Activated CD4-positive, alpha-beta T cell treated with anti-CD3 and anti-CD28 coated beads, Interleukin-2, amount 50 U/mL, for 4 hours (primary cell): Measurements from ENCODE around the gene POU6F2.

Source experiments
- DNase-seq, 2 experiments: peaks; one replicate each; pipeline ENCODE4 v3.0.0-alpha.2; 2020

The POU6F2 gene

DNA sequence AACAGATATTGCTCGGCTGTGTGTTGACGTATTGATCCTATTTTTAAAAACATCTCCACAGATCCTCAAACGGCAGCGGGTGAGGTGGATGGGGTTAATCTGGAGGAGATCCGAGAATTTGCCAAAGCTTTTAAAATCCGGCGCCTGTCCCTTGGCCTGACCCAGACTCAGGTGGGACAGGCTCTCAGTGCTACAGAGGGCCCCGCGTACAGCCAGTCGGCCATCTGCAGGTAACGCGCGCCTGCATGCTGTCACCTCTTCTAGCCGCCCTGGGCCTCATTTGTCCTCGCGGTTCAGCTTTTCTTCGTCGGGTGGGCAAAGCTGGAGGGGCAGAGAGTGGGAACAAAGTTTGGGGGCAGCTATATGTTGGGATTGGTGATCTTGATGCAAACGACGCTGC lies 482.8 kb downstream of the POU6F2 start:
- DNase-seq, result no peak

GRCh38 chr7:39461263-39461820 lies 483.6 kb downstream of the POU6F2 start:
- no peak for DNase-seq

- no peak for DNase-seq
Measured at GRCh38 chr7:39463252-39463651, 485.5 kb downstream of the POU6F2 start.

GRCh38 chr7:39464350-39465054 lies 486.8 kb downstream of the POU6F2 start:
- no peak for DNase-seq

GRCh38 chr7:39465055-39465929 lies 487.6 kb downstream of the POU6F2 start:
- peak; percentile 6 for DNase-seq

- no peak for DNase-seq
Measured at GRCh38 chr7:39468261-39468660, 490.6 kb downstream of the POU6F2 start.

- DNase-seq, result no peak
Measured at GRCh38 chr7:39468808-39469374, 491.2 kb downstream of the POU6F2 start.

GRCh38 chr7:39480901-39481300 lies 503.2 kb downstream of the POU6F2 start:
- DNase-seq, result no peak

GRCh38 chr7:39488467-39489393 lies 511.0 kb downstream of the POU6F2 start:
- DNase-seq, result no peak

GRCh38 chr7:39490296-39490695 lies 512.6 kb downstream of the POU6F2 start:
- DNase-seq, result no peak

- no peak for DNase-seq
Measured at GRCh38 chr7:39493934-39494333, 516.2 kb downstream of the POU6F2 start.

- no peak for DNase-seq
Measured at GRCh38 chr7:39501358-39501757, 523.6 kb downstream of the POU6F2 start.

DNA sequence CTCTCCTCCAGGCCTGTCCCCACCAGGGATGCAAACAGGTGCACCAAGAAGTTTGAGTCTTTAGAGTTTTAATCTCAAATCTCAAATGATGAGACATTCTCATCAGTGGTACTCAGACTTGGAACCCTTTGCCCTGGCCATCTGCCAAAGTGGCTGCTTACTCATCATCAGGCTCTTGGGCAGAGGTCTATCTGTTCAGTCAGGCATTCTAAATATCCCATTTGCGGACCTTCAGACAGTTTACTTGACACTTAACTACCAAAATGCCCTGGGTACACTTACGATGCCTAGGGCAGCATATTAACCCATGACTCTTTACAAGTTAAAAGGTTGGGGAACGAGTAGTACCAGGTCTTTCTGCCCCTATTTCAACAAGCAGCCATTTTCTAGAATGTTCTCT lies 527.3 kb downstream of the POU6F2 start:
- DNase-seq, result no peak

DNA sequence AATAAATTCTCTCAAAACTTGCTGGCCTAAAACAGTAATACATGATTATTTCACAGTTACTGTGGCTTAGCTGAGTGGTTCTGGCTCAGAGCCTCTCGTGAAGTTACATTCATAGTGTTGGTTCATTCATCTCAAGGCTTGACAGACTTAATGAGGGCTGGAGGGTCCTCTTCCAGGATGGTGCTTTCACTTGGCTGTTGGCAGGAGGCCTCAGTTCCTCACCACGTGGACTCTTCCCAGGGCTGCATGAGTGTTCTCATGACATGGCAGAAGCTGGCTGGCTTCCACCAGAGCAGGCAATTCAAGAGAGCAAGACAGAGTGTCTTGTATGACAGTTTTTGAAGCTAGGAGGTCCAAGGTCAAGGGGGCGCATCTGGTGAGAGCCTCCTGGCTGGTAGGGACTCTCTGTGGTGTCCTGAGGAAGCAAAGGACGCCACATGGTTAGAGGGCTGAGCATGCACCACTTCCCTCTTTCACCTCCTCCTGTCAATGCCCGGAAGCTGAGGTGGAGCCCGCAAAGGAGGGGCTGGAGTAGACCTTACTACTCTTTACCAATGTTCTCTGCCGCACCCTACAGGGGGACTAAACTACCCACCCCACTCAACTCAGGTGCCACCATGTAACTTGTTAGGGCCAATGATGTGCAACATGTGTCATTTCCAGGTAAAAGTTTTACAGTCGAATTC lies 530.3 kb downstream of the POU6F2 start:
- DNase-seq, result no peak

GRCh38 chr7:39509436-39509835 lies 531.7 kb downstream of the POU6F2 start:
- DNase-seq, result no peak

DNA sequence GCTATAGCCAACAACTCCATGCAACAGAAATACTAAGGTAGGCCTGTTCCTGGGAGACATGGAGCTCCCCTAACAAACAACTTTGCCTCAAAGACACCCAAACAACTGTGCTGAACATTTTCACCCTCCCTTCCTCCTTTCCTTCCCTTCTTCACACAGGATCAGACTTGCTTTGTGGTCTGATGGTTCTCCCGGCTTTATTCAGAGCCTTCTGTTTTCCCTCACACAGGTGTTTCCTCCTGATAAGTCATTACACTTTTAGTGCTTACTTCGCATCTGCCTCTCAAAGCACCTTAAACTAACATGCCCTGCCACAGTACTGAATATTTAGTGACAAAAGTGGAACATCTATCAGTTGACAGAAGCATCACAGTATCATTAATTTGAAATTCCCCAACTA lies 532.2 kb downstream of the POU6F2 start:
- DNase-seq, result no peak

GRCh38 chr7:39510864-39511354 lies 533.2 kb downstream of the POU6F2 start:
- DNase-seq, result no peak

GRCh38 chr7:39515534-39516228 lies 538.0 kb downstream of the POU6F2 start:
- no peak for DNase-seq

- DNase-seq, result no peak
Measured at GRCh38 chr7:39516498-39516897, 538.8 kb downstream of the POU6F2 start.

DNA sequence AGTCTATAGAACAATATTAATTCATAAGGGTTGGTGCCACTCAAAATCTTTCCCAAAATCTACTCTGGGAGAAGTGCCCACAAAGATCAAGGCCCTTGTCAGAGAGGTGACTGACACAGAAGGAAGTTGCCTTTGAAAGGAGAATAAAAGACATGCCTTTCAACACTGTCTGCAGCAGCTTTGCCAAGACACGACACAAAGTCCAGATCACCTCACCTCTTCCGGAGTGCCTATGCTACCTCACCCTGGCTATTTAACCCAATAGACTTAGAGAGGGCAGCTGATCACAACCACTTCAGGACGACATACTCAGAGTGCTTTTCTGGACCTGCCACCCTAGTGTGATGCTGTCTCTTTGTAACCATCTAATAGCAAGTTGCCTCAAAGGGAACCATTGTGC lies 539.5 kb downstream of the POU6F2 start:
- no peak for DNase-seq
